Neuronal stem cell (in vitro differentiated cells): ENCODE measurements around the gene SSU72.

ENCODE experiments used
- DNase-seq: peaks from one replicate; pipeline ENCODE4 v3.0.0-alpha.2; 2013; ENCODE audit warnings: low spot score
- H2AFZ ChIP-seq: one replicate; pipeline ENCODE4 v1.6.1; 2013; ENCODE audit warnings: mild to moderate bottlenecking, low read length, inconsistent platforms
- H2AK5ac ChIP-seq: 2 replicates; pipeline ENCODE4 v1.6.1; 2013; ENCODE audit warnings: low read depth, mild to moderate bottlenecking, inconsistent platforms, low read length, moderate library complexity, mixed read lengths
- H2BK120ac ChIP-seq: 2 replicates; pipeline ENCODE4 v1.6.1; 2013; ENCODE audit warnings: low read depth, mild to moderate bottlenecking, inconsistent platforms, low read length, moderate library complexity, mixed read lengths
- H2BK12ac ChIP-seq: one replicate; pipeline ENCODE4 v1.6.1; 2013; ENCODE audit warnings: low read length, inconsistent platforms
- H2BK15ac ChIP-seq: 2 replicates; pipeline ENCODE4 v1.6.1; 2013; ENCODE audit warnings: mild to moderate bottlenecking, low read length, inconsistent platforms, mixed read lengths
- H2BK5ac ChIP-seq: one replicate; pipeline ENCODE4 v1.6.1; 2013; ENCODE audit warnings: inconsistent platforms, mild to moderate bottlenecking, low read length, moderate library complexity
- H3K14ac ChIP-seq: one replicate; pipeline ENCODE4 v1.6.1; 2013; ENCODE audit warnings: low read length, inconsistent platforms
- H3K18ac ChIP-seq: 2 replicates; pipeline ENCODE4 v1.6.1; 2013; ENCODE audit warnings: low read length, inconsistent platforms
- H3K23ac ChIP-seq: 2 replicates; pipeline ENCODE4 v1.6.1; 2013; ENCODE audit warnings: low read depth, mild to moderate bottlenecking, mixed read lengths, low read length, inconsistent platforms; ENCODE audit not compliant: poor library complexity
- H3K27ac ChIP-seq: replicated peaks from 3 replicates; pipeline ENCODE4 v1.5.1; 2013; ENCODE audit warnings: low read length, inconsistent platforms
- H3K27me3 ChIP-seq, 3 experiments: 2 replicates each; pipeline ENCODE4 v1.6.1; 2013; ENCODE audit warnings: low read length in 3 of 3, mild to moderate bottlenecking in 2 of 3, inconsistent platforms in 1 of 3, low read depth in 1 of 3, mixed read lengths in 1 of 3, moderate library complexity in 1 of 3; ENCODE audit not compliant: control insufficient read depth in 3 of 3, insufficient read depth in 3 of 3
- H3K36me3 ChIP-seq, 2 donors: replicated peaks in 1 of 2; 2 replicates each; pipeline ENCODE4 v1.6.1; 2013; ENCODE audit warnings: low read length in 2 of 2; ENCODE audit not compliant: control insufficient read depth in 2 of 2, insufficient read depth in 2 of 2
- H3K4ac ChIP-seq: 2 replicates; pipeline ENCODE4 v1.6.1; 2013; ENCODE audit warnings: inconsistent platforms, mild to moderate bottlenecking, low read length, moderate library complexity
- H3K4me1 ChIP-seq, 2 donors: 1 replicate in 1 of 2; 2 replicates in 1 of 2; pipeline ENCODE4 v1.6.1; 2013; ENCODE audit warnings: low read length in 2 of 2, low read depth in 1 of 2; ENCODE audit not compliant: control insufficient read depth in 2 of 2, insufficient read depth in 1 of 2
- H3K4me2 ChIP-seq: one replicate; pipeline ENCODE4 v1.6.1; 2013; ENCODE audit warnings: mild to moderate bottlenecking, low read length, inconsistent platforms; ENCODE audit not compliant: insufficient read depth, poor library complexity, severe bottlenecking
- H3K4me3 ChIP-seq, 2 donors: 2 replicates each; pipeline ENCODE4 v1.5.1; 2013; ENCODE audit warnings: low read length in 2 of 2, mild to moderate bottlenecking in 2 of 2, inconsistent platforms in 1 of 2, moderate library complexity in 1 of 2
- H3K79me1 ChIP-seq: one replicate; pipeline ENCODE4 v1.6.1; 2013; ENCODE audit warnings: low read depth, mild to moderate bottlenecking, inconsistent platforms, low read length, moderate library complexity
- H3K9ac ChIP-seq: one replicate; pipeline ENCODE4 v1.6.1; 2013; ENCODE audit warnings: mild to moderate bottlenecking, low read depth, low read length, inconsistent platforms; ENCODE audit not compliant: poor library complexity
- H3K9me3 ChIP-seq, 2 donors: replicated peaks in 1 of 2; 2 replicates each; pipeline versions ENCODE3 to v1.6.1; 2013; ENCODE audit warnings: low read length in 2 of 2, mild to moderate bottlenecking in 2 of 2, inconsistent platforms in 1 of 2, low read depth in 1 of 2, mixed read lengths in 1 of 2, moderate library complexity in 1 of 2; ENCODE audit not compliant: control insufficient read depth in 2 of 2, insufficient read depth in 1 of 2
- H4K8ac ChIP-seq: one replicate; pipeline ENCODE4 v1.6.1; 2013; ENCODE audit warnings: low read depth, mild to moderate bottlenecking, inconsistent platforms, low read length, moderate library complexity
- H4K91ac ChIP-seq: one replicate; pipeline ENCODE4 v1.6.1; 2013; ENCODE audit warnings: low read length, low read depth, mild to moderate bottlenecking, inconsistent platforms; ENCODE audit not compliant: poor library complexity
- WGBS, 2 donors: extraction: QIAGEN DNeasy Blood & Tissue Kit; methylation state at CpG; one replicate each; pipeline ENCODE4 v1.1.7; 2013; ENCODE audit warnings: missing lambda C conversion rate in 2 of 2, mixed read lengths in 1 of 2; ENCODE audit not compliant: insufficient read length in 2 of 2, insufficient replicate concordance in 1 of 2; ENCODE audit errors: extremely low coverage in 2 of 2; 5-methylcytosine and 5-hydroxymethylcytosine counted together

Gene SSU72

GRCh38 chr1:1599030-1599934 is 24.6 kb upstream of the SSU72 start:
- DNase-seq = peak; percentile 44
- Histone ChIP-seq H4K91ac (no peak overlapping the region), H2AFZ (peak overlapping the region; percentile 86), H3K27ac (no peak overlapping the region), H3K27me3 (peaks cover 20 to 59% (median 26%) of the 10 kb centered on the region in 3 experiments), H2BK120ac (no peak overlapping the region), H3K4me3 (peak overlapping the region; percentile 61 to 84), H3K79me1 (peaks cover 2% of the 10 kb centered on the region), H3K18ac (peak overlapping the region; percentile 92), H3K4ac (no peak overlapping the region), H2BK12ac (peak overlapping the region; percentile 41), H3K36me3 (no peaks in the 10 kb centered on the region), H3K14ac (peak overlapping the region; percentile 89), H3K9ac (peak overlapping the region; percentile 92), H2BK15ac (no peak overlapping the region), H2BK5ac (peak overlapping the region; percentile 24), H4K8ac (peak overlapping the region; percentile 43), H3K4me1 (peaks cover 10 to 22% of the 10 kb centered on the region in 2 donors), H3K4me2 (peak overlapping the region; percentile 83), H3K23ac (peak overlapping the region; percentile 96), H3K9me3 (peaks cover 0 to 2% of the 10 kb centered on the region in 2 donors), H2AK5ac (peak overlapping the region; percentile 30)
- no CpG with 5 or more reads among the region's 111 CpGs for WGBS, 2 donors

- Histone ChIP-seq H4K8ac (no peak overlapping the region), H4K91ac (no peak overlapping the region), H3K14ac (peak overlapping the region; percentile 89), H2AFZ (no peak overlapping the region), H2AK5ac (peak overlapping the region; percentile 30), H3K9me3 (peaks cover 0 to 2% of the 10 kb centered on the region in 2 donors), H3K4me1 (peaks cover 10 to 22% of the 10 kb centered on the region in 2 donors), H3K4me3 (no peak overlapping the region), H2BK120ac (no peak overlapping the region), H2BK12ac (peak overlapping the region; percentile 41), H3K9ac (peak overlapping the region; percentile 21), H2BK15ac (no peak overlapping the region), H3K27ac (no peak overlapping the region), H3K18ac (no peak overlapping the region), H3K23ac (peak overlapping the region; percentile 96), H2BK5ac (peak overlapping the region; percentile 24), H3K36me3 (no peaks in the 10 kb centered on the region), H3K4me2 (no peak overlapping the region), H3K27me3 (peaks cover 20 to 59% (median 26%) of the 10 kb centered on the region in 3 experiments), H3K4ac (no peak overlapping the region), H3K79me1 (peaks cover 2% of the 10 kb centered on the region)
- DNase-seq = no peak
- no CpG with 5 or more reads among the region's 13 CpGs for WGBS, 2 donors
Observed at GRCh38 chr1:1598720-1599029, 24.0 kb upstream of the SSU72 start.

- Histone ChIP-seq H3K23ac (peak overlapping the region; percentile 96), H2BK12ac (no peak overlapping the region), H3K27ac (no peak overlapping the region), H3K4me2 (no peak overlapping the region), H3K79me1 (peaks cover 2% of the 10 kb centered on the region), H3K36me3 (no peaks in the 10 kb centered on the region), H3K4me1 (peaks cover 10 to 22% of the 10 kb centered on the region in 2 donors), H2BK5ac (no peak overlapping the region), H3K18ac (no peak overlapping the region), H3K14ac (peak overlapping the region; percentile 89), H2BK15ac (no peak overlapping the region), H2AFZ (no peak overlapping the region), H2BK120ac (no peak overlapping the region), H4K91ac (no peak overlapping the region), H3K4ac (no peak overlapping the region), H3K27me3 (peaks cover 20 to 59% (median 26%) of the 10 kb centered on the region in 3 experiments), H3K9ac (no peak overlapping the region), H4K8ac (no peak overlapping the region), H2AK5ac (peak overlapping the region; percentile 30), H3K4me3 (no peak overlapping the region), H3K9me3 (peaks cover 0 to 2% of the 10 kb centered on the region in 2 donors)
- no CpG with 5 or more reads among the region's 28 CpGs for WGBS, 2 donors
- DNase-seq = no peak
Observed at GRCh38 chr1:1598051-1598719, 23.5 kb upstream of the SSU72 start.
